HG03025 (cell line): ENCODE results near the gene DPYSL4.

Experiments
- ATAC-seq: cut with Tn5 transposase; IDR thresholded peaks from one replicate; pipeline ENCODE4 v1.9.1; 2021; ENCODE audit warnings: mild to moderate bottlenecking, moderate library complexity; ENCODE audit not compliant: unreplicated experiment, low FRiP score

The DPYSL4 gene

GRCh38 chr10:132224343-132225072, 37.8 kb downstream of the DPYSL4 start:
- ATAC-seq: no peak

DNA sequence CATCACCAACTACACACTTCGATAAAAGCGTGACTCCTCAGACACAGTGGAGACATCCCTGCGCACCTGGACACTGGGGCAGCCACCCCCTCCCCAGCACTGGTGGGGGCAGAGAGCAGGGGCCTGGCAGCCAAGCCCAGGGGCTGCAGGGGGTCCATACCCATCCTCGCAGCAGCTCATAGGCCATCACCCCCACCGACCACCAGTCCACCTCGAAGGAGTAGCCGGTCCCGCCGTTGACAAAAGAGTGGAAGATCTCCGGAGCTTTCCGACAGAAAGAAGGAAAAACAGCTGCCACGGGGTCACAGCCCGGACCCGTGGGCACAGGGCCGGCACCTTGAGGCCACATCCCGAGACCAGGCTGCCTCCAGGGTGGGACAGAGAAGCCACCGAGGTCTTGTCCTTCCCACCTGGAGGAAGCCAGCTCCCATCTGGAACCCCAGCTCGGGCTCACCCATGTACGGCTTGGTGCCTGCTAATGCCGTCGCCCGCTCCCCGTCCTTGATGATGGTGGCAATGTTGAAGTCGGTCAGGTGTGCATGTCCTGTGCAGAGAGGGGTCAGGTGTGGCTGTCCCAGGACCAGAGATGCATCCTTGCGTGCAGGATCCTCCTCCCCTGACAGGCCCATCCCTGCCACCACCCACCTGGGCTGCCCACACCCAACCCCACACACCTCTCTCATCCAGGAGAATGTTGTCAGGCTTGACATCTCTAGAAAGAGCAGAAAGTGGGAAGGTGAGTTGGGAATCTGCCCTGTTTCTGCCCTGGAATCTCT, 38.5 kb downstream of the DPYSL4 start:
- no peak for ATAC-seq

DNA sequence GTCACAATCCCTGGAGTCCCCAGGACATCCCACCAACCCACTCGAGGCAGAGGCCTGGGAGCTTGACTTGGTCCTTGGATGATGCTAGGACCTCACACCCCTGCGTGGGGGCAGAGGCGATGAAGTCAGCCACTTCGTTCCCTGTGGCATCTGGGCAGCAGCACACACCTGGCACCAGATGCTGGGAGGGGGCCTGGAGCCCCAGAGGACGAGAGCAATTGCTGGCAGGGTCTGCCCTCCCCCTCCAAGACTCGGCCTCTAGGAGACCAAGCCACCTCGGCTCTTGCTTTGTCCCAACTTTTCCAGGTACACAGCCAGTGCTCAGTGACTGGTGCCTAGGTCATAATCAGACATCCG, 39.1 kb downstream of the DPYSL4 start:
- no peak for ATAC-seq

DNA sequence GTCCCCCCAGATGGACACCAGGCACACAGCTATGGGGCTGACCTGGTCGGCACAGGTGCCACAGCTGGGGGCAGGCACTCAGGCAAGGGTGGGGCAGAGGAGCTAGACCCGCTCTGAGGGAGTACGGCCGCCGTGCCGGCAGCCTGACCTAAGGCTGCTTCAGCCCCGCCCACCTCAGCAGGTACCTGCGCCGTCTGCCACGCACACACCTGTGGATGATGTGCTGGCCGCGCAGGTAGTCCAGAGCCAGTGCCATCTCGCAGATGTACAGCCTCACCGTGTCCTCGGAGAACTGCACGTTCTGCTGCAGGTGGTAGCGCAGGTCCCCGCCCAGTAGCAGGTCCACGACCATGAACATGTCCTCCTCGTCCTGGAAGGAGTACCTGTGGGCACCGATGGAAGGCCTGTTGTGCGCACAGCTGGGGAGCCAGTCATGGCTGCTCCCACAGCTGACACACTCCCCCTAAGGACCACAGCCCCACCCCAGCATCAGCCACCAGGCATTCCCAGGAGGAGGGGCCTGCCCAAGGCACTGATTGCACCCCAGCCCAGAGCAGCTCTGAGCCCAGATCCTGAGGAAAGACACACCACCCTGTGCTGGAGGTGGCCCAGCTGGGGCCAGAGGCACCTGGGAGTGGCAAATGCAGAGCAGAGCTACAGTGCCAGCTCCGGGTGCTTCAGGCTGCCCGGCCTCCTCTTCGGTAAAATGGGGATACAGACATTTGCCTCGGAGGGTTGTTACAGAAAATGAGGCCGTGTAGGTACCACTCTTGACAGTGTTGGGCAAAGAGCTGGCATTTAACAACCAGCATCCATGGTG, 40.0 kb downstream of the DPYSL4 start:
- no peak for ATAC-seq

- no peak for ATAC-seq
Observed at GRCh38 chr10:132227851-132228390, 41.2 kb downstream of the DPYSL4 start.

DNA sequence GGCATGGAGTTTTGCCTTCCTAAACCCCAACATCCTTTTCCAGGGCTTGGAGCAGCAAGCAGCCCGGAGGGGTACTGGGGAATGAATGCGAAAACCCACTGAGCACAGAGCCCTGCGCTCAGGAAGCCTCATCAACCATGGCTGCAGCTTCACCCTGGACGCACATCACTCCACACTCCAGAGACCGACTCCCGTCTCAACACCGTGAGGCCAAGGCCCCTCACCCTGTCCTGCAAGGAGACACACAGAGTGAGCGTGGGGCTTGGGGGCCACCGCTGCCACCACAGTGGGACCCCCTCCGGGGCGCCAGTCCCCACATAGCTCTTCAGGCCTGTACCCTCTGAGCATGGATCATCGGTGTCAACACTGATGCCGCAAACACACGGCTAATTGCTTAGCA, 41.9 kb downstream of the DPYSL4 start:
- no peak for ATAC-seq

GRCh38 chr10:132229096-132229495, 42.3 kb downstream of the DPYSL4 start:
- no peak for ATAC-seq

DNA sequence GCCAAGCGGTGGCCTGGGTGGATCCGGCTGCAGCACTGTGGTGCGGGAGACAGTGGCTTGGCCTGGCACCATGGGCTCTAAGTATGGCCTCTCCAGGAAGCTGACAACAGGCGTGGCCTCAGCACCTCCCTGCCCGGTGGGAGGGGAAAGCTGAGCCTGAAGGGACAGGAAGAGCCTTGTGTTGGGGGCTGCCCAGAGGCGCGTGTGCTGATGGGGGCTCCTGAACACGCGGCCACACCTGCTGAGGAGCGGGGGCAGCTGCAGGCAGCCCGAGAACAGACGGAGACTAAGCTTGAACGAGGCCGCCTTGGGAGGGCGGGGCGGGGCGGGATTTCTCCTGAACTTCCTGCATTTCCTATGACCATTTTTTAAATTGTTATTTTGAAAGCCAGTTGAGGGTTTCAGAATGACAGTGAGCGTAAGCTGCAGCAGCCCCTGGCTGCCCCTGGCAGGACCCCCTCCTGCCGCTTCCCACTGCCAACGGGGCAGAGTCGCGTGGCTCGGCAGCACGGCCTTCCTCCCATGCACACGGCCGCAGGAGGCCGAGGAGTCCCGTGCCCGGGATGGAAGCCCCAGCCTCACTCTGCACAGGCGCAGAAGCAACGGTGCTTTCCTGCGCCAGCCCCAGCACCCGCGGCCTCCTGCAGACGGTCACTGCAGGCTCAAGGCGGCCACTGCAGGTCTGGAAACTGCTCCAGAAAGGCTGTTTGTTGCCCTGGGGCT, 43.2 kb downstream of the DPYSL4 start:
- ATAC-seq: no peak

GRCh38 chr10:132230557-132231210, 43.9 kb downstream of the DPYSL4 start:
- ATAC-seq: no peak

GRCh38 chr10:132231656-132232022, 44.9 kb downstream of the DPYSL4 start:
- ATAC-seq: no peak

- no peak for ATAC-seq
Observed at GRCh38 chr10:132232023-132232951, 45.5 kb downstream of the DPYSL4 start.

- ATAC-seq: no peak
Observed at GRCh38 chr10:132232981-132233380, 46.2 kb downstream of the DPYSL4 start.

DNA sequence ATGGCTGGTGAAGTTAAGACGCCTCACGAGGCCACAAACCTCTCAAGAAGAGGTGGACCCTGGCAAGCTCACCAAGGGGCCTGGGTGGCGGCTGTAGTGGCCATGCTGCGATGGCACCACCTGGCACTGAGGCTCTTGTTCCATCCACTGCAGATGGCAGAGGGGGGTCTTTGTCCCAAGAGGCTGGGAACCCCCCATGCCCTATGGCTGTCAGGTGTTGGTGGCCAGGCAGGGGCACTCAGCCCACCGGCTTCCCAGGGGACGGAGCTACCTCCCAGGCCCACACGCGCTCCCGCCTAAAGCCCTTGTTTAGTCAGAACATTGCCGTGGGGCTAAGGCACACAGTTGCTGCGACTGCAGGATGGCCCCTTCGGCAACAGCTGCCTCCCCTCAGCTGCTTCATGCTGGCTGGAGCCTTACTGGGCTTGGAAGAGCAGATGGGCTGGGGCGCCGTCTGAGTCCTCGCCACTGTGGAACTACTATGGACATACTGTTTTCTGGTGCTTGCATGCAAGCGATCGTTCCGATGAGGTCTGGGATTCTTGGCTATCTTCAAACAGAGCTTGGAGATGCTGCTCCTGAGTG, 46.8 kb downstream of the DPYSL4 start:
- no peak for ATAC-seq

DNA sequence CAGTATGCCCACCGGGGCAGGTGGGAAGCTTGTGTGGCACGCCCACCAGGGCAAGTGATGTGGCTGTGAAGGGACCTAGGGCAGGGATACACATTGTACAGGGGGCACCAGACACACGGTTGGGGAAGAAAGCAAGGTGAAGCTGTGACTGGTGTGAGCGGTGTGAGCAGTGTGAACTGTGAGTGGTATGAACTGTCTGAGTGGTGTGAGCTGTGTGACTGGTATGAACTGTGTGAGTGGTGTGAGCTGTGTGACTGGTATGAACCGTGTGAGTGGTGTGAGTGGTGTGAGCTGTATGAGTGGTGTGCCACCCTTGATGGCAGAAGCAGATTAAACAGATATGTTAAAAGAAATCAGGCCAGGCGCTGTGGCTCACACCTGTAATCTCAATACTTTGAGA, 48.1 kb downstream of the DPYSL4 start:
- ATAC-seq: no peak

- no peak for ATAC-seq
Observed at GRCh38 chr10:132236161-132236560, 49.4 kb downstream of the DPYSL4 start.

DNA sequence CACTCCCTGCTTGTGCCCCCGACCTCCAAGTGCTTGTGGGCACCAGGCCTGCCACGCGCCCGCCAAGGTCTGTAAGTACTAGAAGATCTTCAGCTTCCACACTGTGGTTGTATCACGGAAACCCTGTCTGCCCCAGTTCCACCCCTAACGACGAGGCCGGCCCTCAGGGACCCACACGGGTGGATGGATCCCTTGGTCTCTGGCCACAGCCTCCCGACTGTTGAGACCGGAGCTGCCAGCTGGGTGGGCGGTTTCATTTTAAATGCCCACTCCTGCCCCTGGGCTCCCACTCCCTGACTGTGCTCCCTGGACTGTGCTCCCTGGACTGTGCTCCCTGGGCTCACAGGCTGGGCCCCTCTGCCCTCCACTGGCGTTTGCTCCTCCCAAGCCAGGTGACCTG, 50.1 kb downstream of the DPYSL4 start:
- no peak for ATAC-seq

- no peak for ATAC-seq
Observed at GRCh38 chr10:132237396-132237795, 50.6 kb downstream of the DPYSL4 start.

DNA sequence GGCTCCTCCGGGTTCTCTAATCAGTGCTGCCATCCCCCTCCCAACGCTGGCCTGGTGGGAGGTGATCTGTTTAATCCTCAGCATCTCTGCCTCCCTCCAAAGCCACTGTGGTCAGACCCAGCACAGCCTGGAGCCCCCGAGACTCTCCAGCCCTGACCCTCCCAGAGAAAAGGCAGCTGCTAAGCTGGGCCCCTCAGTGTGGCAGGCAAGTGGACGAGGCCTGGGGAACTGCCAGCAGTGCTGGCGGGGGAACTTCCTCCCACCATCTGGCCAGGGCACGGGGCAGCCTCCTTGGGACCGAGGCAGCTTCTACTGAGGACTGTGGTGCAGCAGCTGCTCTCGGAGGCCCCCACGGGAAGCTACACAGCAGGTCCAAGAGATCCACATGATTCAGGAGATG, 51.1 kb downstream of the DPYSL4 start:
- ATAC-seq: no peak
